ENCODE results near the gene NR3C2. TPM values are rescaled to one million over a fixed set of nuclear protein-coding genes. Genes with fewer than 3 reads are reported as not detected.

NR3C2 gene
- total RNA-seq, 1 experiment from 2014 or later, result 0.16 TPM

DNA sequence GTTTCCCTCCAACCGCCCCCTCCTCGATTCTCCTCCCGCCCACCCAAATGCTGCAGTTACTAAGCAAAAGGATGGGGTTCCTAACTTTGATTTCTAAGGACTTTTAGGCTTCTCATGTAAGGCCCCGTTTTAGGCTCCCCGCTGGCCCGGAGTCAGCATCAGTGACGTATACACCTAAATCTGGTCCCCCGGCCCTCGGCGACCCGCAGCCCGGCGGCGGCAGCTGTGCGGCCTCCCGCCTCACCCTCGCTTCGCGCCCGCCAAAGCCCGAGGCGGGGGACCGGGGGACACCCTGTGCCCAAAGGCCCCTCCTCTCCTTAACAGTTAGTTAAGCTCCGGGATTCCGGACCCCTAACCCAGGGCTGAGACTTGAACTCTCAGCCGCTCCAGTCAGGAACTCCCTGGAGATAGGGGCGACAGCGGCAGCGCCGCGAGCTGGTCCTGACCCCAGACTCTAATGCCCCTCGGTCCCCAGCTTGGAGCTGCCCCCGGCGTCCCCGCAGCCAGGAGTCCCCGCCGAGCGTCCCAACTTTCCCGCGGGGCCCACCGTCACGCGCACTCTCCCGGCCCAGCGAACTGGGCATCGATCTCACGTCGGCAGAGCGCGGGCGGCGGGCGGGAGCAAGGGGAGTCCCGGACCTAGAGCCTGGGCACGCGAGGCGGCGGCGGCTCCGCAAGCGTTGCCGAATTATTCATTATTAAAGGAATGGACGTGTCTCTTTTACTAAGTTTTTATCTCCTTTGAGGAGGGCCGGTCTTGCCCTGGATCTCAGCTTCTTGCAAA is 1.5 kb upstream of the NR3C2 start:
- peaks cover 26% of the 10 kb centered on the region for H3K27me3 Mint-ChIP-seq (ENCODE audit: insufficient read depth, unreplicated experiment)
- TF ChIP-seq, protein P1, sequence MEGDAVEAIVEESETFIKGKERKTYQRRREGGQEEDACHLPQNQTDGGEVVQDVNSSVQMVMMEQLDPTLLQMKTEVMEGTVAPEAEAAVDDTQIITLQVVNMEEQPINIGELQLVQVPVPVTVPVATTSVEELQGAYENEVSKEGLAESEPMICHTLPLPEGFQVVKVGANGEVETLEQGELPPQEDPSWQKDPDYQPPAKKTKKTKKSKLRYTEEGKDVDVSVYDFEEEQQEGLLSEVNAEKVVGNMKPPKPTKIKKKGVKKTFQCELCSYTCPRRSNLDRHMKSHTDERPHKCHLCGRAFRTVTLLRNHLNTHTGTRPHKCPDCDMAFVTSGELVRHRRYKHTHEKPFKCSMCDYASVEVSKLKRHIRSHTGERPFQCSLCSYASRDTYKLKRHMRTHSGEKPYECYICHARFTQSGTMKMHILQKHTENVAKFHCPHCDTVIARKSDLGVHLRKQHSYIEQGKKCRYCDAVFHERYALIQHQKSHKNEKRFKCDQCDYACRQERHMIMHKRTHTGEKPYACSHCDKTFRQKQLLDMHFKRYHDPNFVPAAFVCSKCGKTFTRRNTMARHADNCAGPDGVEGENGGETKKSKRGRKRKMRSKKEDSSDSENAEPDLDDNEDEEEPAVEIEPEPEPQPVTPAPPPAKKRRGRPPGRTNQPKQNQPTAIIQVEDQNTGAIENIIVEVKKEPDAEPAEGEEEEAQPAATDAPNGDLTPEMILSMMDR (IDR thresholded peaks at IDR 0.05; ENCODE audit: insufficient read depth in 1 of 2, low read depth in 1 of 2, low read length in 1 of 2, severe bottlenecking in 1 of 2, unreplicated experiment in 1 of 2), result no peak
- H3K4me1 Mint-ChIP-seq (ENCODE audit: low read depth, unreplicated experiment), result peaks cover 8% of the 10 kb centered on the region
- BruUV-seq (replicated peaks), result no TSS peak
- H3K36me3 Mint-ChIP-seq (ENCODE audit: insufficient read depth, unreplicated experiment), result peaks cover 6% of the 10 kb centered on the region
- H3K9me3 ChIP-seq, result no peaks in the 10 kb centered on the region
- H3K36me3 ChIP-seq (ENCODE audit: control insufficient read depth, insufficient read depth, low read length), result no peaks in the 10 kb centered on the region
- H3K9me3 Mint-ChIP-seq (ENCODE audit: unreplicated experiment), result no peaks in the 10 kb centered on the region
- peak overlapping the region; percentile 76 for H3K4me3 ChIP-seq (ENCODE audit: low read depth, low read length)
- peak overlapping the region; percentile 84 for H3K4me3 Mint-ChIP-seq (ENCODE audit: unreplicated experiment)
- CTCF ChIA-PET, result interaction anchor here (0.6 kb wide), 1 partner anchor 9 kb away, joined by 3 read pairs; no protein-coding TSS in a partner anchor
- H3K27ac Mint-ChIP-seq (ENCODE audit: unreplicated experiment), result no peak overlapping the region
- POLR2A ChIA-PET, result no interaction called here
- intact Hi-C loops (cut with micrococcal nuclease; ENCODE audit: unreplicated experiment), result loop anchor here (5.0 to 10.0 kb wide), 3 partner anchors 351 to 821 kb away; no protein-coding TSS in a partner anchor
- no peaks in the 10 kb centered on the region; the same call in 1 of the 2 replicates for H3K27me3 ChIP-seq (replicated peaks; ENCODE audit: control insufficient read depth, insufficient read depth, low read length)
- H3K4me1 ChIP-seq, result peaks cover 9% of the 10 kb centered on the region
- peak in 1 of 2 experiments; percentile 3 for DNase-seq

DNA sequence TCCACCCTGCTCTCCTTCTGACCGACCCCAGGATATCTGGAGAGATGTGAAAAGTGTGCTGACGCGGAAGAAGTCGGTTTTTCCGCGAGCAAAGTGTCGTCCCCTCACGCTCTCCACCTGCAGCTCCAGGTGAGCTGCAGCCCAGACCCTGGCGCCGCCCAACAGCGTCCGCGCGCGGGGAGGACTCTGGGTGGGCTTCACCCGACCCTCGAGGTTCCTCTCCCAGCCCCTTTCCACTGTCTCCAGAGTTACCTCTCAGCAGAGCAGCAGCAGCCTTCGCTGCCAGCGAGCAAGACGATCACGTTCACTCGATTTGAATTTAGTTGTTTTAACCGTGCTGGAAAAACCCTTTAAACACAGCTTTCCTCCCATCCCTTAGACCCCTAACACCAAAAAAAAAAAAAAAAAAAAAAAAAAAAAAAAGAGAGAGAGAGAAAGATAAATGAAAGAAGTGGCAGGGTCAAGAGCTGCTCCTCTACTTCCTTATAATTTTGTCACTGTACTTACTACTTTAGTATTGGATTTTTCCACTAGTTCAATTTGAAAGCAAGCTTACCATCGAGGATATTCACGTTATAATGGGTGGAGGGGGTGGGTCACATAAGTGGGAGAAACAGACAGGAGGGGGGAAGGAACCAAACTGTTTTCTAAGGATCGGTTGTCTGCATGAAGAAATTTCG is 758 bp upstream of the NR3C2 start:
- Histone ChIP-seq H3K9me3 (no peaks in the 10 kb centered on the region), H3K36me3 (ENCODE audit: control insufficient read depth, insufficient read depth, low read length) (no peaks in the 10 kb centered on the region), H3K4me1 (peaks cover 9% of the 10 kb centered on the region), H3K27me3 (replicated peaks; ENCODE audit: control insufficient read depth, insufficient read depth, low read length) (no peaks in the 10 kb centered on the region; the same call in 1 of the 2 replicates), H3K4me3 (ENCODE audit: low read depth, low read length) (peak overlapping the region; percentile 76)
- TSS peak; percentile 54 for BruUV-seq (replicated peaks)
- Mint-ChIP-seq H3K4me3 (ENCODE audit: unreplicated experiment) (peak overlapping the region; percentile 84), H3K4me1 (ENCODE audit: low read depth, unreplicated experiment) (peaks cover 8% of the 10 kb centered on the region), H3K9me3 (ENCODE audit: unreplicated experiment) (no peaks in the 10 kb centered on the region), H3K36me3 (ENCODE audit: insufficient read depth, unreplicated experiment) (peaks cover 6% of the 10 kb centered on the region), H3K27me3 (ENCODE audit: insufficient read depth, unreplicated experiment) (peaks cover 26% of the 10 kb centered on the region), H3K27ac (ENCODE audit: unreplicated experiment) (no peak overlapping the region)
- ChIA-PET CTCF (interaction anchor here (0.6 kb wide), 1 partner anchor 9 kb away, joined by 3 read pairs; no protein-coding TSS in a partner anchor), POLR2A (interaction anchor here (0.7 kb wide), 1 partner anchor 11 kb away, joined by 3 read pairs; no protein-coding TSS in a partner anchor)
- intact Hi-C loops (cut with micrococcal nuclease; ENCODE audit: unreplicated experiment), result loop anchor here (1.0 to 10.0 kb wide), 4 partner anchors 96 to 822 kb away; no protein-coding TSS in a partner anchor
- TF ChIP-seq, protein P1 (IDR thresholded peaks at IDR 0.05; ENCODE audit: insufficient read depth in 1 of 2, low read depth in 1 of 2, low read length in 1 of 2, severe bottlenecking in 1 of 2, unreplicated experiment in 1 of 2), result no peak
- DNase-seq, result no peak

DNA sequence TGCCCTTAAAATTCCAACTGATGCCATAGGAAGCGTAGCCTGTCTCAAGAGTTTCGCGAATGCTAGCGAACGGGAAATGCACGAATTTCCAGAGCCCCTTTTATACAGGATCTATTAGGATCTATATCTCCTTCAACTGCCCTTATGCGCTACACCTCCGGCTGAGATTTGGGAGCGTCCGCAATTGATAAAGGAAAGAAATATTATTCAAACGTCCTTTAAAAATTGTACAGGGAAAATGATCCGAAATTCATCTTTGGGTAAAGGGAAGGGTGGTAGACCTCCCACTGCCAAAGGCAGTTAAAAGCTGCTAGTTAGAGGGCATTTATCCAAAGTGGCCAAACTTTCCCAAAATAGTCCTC is 609 bp downstream of the NR3C2 start:
- intact Hi-C loops (cut with micrococcal nuclease; ENCODE audit: unreplicated experiment), result loop anchor here (5.0 to 10.0 kb wide), 3 partner anchors 353 to 823 kb away; no protein-coding TSS in a partner anchor
- ChIA-PET POLR2A (no interaction called here), CTCF (no interaction called here)
- Mint-ChIP-seq H3K27me3 (ENCODE audit: insufficient read depth, unreplicated experiment) (peaks cover 26% of the 10 kb centered on the region), H3K36me3 (ENCODE audit: insufficient read depth, unreplicated experiment) (peaks cover 6% of the 10 kb centered on the region), H3K9me3 (ENCODE audit: unreplicated experiment) (no peaks in the 10 kb centered on the region), H3K4me3 (ENCODE audit: unreplicated experiment) (peak overlapping the region; percentile 84), H3K27ac (ENCODE audit: unreplicated experiment) (no peak overlapping the region), H3K4me1 (ENCODE audit: low read depth, unreplicated experiment) (peaks cover 8% of the 10 kb centered on the region)
- BruUV-seq (replicated peaks), result no TSS peak
- Histone ChIP-seq H3K27me3 (replicated peaks; ENCODE audit: control insufficient read depth, insufficient read depth, low read length) (no peaks in the 10 kb centered on the region; the same call in 1 of the 2 replicates), H3K36me3 (ENCODE audit: control insufficient read depth, insufficient read depth, low read length) (no peaks in the 10 kb centered on the region), H3K9me3 (no peaks in the 10 kb centered on the region), H3K4me1 (peaks cover 9% of the 10 kb centered on the region), H3K4me3 (ENCODE audit: low read depth, low read length) (peak overlapping the region; percentile 51)
- TF ChIP-seq, protein P1 (IDR thresholded peaks at IDR 0.05; ENCODE audit: insufficient read depth in 1 of 2, low read depth in 1 of 2, low read length in 1 of 2, severe bottlenecking in 1 of 2, unreplicated experiment in 1 of 2), result no peak
- DNase-seq, result no peak
